ENCODE measurements around the gene ACTN3.
"Not testable (repeated sequence)": the region's sequence is repeated elsewhere in the genome, so short reads cannot be mapped to it uniquely, and the experiment has no call there.

Gene ACTN3

DNA sequence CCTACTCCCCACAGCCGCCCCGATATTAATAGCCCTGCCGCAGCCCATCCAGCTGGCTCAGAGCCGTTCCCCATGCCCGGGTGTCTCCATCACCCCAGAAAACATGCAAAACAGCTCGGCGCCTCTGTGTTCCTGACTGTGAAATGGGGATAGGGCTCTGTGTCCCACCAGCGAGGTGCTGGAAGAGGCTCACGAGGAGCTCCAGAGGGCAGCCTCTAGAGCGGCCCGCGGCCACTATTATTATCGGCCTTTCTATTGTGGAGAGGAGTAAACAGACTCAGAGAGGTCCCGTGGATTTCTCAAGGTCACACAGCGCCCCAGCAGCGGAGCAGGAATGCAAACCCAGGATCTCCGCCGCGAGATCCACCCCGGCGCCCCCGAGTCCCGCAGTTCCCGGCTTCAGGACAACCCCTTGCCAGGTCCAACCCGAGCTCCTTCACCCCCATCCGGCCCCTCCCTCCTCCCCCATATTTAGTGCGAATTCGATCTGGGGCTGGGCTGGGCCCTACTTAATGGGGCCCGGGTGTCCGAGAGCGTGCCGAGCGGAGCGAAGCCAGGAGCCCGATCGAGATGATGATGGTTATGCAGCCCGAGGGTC is at the start of gene ACTN3:
ACTN3 (plus strand) TSS at position 536 of the 598 bp plus-strand sequence; CDS start at position 571, 35 bp downstream.
- no peak for DNase-seq (ENCODE audit: low read depth)

- DNase-seq (ENCODE audit: low read depth): no peak
These were observed 49.5 kb upstream of the ACTN3 start for GRCh38 chr11:66497206-66497605.

DNA sequence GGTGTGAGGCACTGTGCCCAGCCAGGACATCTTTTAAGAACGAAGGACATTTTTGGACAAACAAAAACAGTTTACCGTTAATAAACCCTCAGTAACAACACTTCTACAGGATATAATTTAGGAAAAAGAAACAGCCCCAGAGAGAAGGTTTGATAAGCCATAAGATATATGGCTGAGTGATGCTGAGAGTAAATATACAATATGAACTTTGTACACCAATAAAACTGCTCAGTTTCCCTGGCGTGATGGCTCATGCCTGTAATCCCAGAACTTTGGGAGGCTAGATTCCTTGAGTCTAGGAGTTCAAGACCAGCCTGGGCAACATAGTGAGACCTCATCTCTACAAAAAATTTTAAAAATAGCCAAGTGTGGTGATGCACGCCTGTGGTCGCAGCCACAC is 48.2 kb upstream of the ACTN3 start:
- DNase-seq (ENCODE audit: low read depth): no peak

GRCh38 chr11:66505276-66505816 is 41.4 kb upstream of the ACTN3 start:
- no peak for DNase-seq (ENCODE audit: low read depth)

DNA sequence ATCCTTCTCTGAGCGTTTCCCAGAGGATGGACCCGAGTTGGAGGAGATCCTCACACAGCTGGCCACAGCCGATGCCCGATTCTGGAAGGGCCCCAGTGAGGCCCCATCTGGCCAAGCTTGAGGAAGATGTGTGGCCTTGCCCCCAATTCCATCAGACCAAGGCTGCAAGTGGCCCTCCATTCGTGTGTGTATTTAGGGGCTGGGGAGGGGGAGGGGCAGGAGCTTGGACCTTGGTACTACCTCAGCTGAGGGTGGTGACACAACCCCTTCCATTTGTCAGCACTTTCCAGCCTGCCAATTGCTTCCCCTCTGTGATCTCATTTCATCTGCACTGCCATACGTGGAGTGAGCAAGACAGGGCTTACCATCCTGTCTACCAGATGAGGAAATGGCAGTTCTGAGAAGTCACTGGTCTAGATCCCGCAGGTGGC is 37.6 kb upstream of the ACTN3 start:
- DNase-seq (ENCODE audit: low read depth): no peak

- DNase-seq (ENCODE audit: low read depth): peak; percentile 49
These were observed 36.3 kb upstream of the ACTN3 start, which contains the start of gene BBS1 for GRCh38 chr11:66510271-66510989. BBS1 (plus strand) TSS chr11:66510635; CDS start chr11:66510660, 25 bp downstream.

DNA sequence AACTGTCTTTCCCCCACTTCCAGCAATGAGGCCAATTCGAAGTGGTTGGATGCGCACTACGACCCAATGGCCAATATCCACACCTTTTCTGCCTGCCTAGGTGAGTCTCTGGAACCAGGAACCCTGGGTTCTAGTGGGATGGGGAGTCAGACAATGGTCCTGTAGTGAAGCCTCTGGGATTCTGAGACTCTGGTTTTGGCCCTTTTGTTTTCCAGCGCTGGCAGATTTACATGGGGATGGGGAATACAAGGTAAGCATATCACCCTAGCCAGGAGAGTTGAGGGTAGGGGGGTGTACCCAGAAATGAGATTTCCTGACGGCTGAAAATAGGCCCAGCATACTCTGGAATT is 35.7 kb upstream of the ACTN3 start:
- DNase-seq (ENCODE audit: low read depth): no peak

GRCh38 chr11:66523611-66524010 is 23.1 kb upstream of the ACTN3 start:
- no peak for DNase-seq (ENCODE audit: low read depth)

GRCh38 chr11:66524304-66525040 is 22.2 kb upstream of the ACTN3 start:
- DNase-seq (ENCODE audit: low read depth): no peak

GRCh38 chr11:66529069-66529468 is 17.6 kb upstream of the ACTN3 start:
- DNase-seq (ENCODE audit: low read depth): no peak

GRCh38 chr11:66529655-66530054 is 17.0 kb upstream of the ACTN3 start:
- DNase-seq (ENCODE audit: low read depth): no peak

GRCh38 chr11:66530927-66531709 is 15.6 kb upstream of the ACTN3 start:
- no peak for DNase-seq (ENCODE audit: low read depth)

DNA sequence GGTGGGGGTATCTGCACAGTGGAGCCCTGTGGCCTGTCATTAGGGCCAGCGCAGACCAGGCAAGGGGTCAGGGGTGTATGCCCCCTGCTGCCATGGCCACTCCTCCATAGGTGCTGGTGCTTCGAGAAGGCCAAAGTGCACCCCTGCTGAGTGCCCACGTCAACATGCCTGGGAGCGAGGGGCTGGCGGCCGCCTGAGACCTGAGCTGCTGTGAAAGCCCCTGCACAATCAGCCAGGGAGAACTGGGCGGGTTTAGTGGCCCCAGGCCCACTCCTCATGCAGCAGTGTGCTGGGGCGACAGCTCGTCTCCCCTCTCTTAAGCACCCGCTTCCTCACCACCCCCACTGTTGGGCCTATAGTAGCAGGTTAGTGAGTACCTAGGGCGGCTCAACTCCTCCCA is 14.9 kb upstream of the ACTN3 start:
- DNase-seq (ENCODE audit: low read depth): no peak

GRCh38 chr11:66532784-66533183 is 13.9 kb upstream of the ACTN3 start:
- no peak for DNase-seq (ENCODE audit: low read depth)

DNA sequence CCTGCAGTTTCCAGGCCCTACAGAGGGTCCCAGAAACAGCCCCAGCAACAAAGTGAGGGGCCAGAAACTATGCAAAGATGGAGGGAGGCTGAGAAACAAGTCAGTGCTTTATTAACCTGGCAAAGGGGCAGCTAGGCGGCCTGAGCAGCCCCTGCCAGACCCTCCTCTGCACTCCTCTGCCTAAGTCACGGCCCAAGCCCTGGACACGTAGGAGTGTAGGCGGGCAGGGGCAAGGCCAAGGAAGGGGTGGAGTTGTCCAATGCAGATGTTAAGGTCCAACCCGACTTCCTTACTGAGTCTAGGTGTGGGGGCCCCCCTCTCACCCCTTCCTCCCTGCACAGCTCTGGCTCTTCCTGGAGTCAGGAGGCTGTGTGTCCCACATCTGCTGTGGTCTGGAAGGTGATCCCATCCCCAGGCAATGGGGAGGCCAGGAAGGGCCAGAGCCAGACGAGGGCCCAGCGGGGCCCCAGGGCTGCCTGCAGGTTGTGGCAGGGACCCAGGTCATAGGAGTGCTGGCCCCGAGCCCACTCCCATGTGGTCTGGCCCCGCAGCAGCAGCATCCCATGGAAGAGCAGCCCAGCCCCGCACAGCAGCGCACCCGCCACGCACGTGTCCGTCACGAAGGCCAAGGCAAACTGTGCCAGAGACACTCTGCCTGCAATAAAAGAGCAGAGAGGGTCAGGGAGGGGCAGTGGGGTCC is 7.4 kb upstream of the ACTN3 start:
- DNase-seq (ENCODE audit: low read depth): no peak

- no peak for DNase-seq (ENCODE audit: low read depth)
These were observed 6.9 kb upstream of the ACTN3 start for GRCh38 chr11:66539870-66540213.

GRCh38 chr11:66540598-66540997 is 6.1 kb upstream of the ACTN3 start:
- DNase-seq (ENCODE audit: low read depth): not testable (repeated sequence)

GRCh38 chr11:66541892-66542291 is 4.8 kb upstream of the ACTN3 start:
- DNase-seq (ENCODE audit: low read depth): no peak

DNA sequence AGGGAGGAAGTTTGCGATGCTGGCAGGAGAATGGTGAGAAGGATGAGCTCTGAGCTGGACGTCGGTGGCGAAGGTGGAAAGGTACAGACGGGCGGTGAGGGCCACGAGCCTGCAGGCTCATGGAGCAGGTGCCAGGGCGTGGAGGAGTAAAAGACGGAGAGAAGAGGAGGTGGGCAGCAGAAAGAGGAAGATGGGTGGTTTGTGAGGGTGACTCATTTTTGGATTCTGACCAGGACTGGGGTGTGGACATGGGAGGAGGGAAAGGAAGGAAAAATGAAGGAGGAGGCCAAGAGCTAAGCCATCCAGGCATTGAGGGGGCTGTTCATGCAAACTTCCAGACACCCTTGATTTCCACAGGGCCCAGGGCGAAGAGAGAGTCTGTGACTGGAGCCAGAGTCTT is 4.3 kb upstream of the ACTN3 start:
- peak; percentile 25 for DNase-seq (ENCODE audit: low read depth)

DNA sequence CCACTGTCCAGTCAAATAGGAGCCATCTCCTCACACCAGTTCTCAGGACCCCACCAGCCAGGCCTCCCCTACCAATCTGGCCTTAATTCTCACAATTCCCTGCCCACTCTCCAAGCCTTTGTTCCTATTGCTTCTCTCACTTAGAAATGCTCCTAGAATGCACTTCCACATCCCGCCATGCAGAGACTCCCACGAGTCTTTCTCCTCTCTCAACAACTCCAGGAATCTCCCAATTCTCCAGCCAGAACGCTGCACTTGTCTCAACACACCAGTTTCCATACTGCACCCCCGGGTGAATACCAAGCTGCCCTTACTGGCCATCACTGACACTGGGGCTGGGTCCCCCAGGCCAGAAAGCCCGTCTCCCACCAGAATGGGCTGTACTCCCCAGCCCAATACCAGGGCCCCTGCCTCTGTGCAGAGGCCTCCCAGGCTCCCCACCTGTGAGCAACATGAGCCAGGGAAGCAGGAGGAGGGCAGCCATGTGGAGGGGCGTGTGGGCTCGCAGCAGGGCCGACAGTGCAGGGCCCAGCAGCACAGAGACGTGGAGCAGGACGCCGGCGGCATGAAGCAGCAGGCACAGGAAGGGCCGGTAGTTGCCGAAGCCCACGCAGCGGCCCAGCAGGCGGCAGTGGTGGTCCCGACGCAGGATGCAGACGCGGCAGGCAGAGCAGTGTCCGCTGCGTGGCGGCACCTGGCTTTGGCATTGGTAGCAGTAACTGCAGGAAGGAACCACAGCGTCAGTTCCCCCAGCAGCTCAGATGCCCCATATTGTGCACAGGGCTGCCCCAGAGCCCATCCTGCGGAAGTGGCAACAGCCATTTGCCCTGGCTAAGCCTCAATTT is 3.2 kb upstream of the ACTN3 start:
- DNase-seq (ENCODE audit: low read depth): no peak

- not testable (repeated sequence) for DNase-seq (ENCODE audit: low read depth)
These were observed 1.8 kb upstream of the ACTN3 start for GRCh38 chr11:66544952-66545351.

Data from stromal cell of bone marrow (primary cell).